K562 (cell line): ENCODE data around the gene KLK15. TPM values are rescaled to one million over a fixed set of nuclear protein-coding genes. Genes with fewer than 3 reads are reported as not detected.
A peak's percentile ranks its signal among the peaks of the same experiment; 100 is the strongest.

Source experiments
- BRD9 ChIP-seq: fragments of 450-650 bp; IDR thresholded peaks from 2 replicates; pipeline ENCODE4 v1.6.1; 2018; ENCODE audit warnings: low read depth; ENCODE audit not compliant: partially characterized antibody
- HOXB6 ChIP-seq: fragments of 250-450 bp; sonication (Bioruptor Pico); IDR thresholded peaks from 2 replicates; pipeline ENCODE4 v1.5.1; 2022; ENCODE audit warnings: mild to moderate bottlenecking, borderline replicate concordance
- MAZ ChIP-seq, 2 experiments: fragments of 450-650 bp in 1 of 2; sonication (generic) in 1 of 2; formaldehyde crosslinking; IDR thresholded peaks in 1 of 2; conservative IDR thresholded peaks in 1 of 2; 2 replicates each; pipeline versions ENCODE4 v1.4.0 to v1.5.0; 2020; ENCODE audit warnings: mild to moderate bottlenecking in 1 of 2, missing genetic modification reagents in 1 of 2
- NFE2L1 ChIP-seq: fragments of 450-650 bp; IDR thresholded peaks from 2 replicates; pipeline ENCODE4 v1.6.1; 2016; ENCODE audit warnings: missing genetic modification characterization, low read depth, mild to moderate bottlenecking, missing compliant biosample characterization, moderate library complexity, borderline replicate concordance
- SMARCB1 ChIP-seq: IDR thresholded peaks from 2 replicates; pipeline ENCODE4 v1.6.1; 2011; ENCODE audit warnings: improper control_type of control experiment, low read depth; ENCODE audit not compliant: insufficient read length
- SOX6 ChIP-seq: fragments of 450-650 bp; IDR thresholded peaks from 2 replicates; pipeline ENCODE4 v1.6.1; 2014; ENCODE audit warnings: mild to moderate bottlenecking
- ZBTB1 ChIP-seq: sonication (generic); formaldehyde crosslinking; IDR thresholded peaks from 2 replicates; pipeline ENCODE4 v1.8.1; 2023; ENCODE audit warnings: missing genetic modification reagents, low read depth, mild to moderate bottlenecking, borderline replicate concordance
- ZFP36 ChIP-seq: fragments of 150-350 bp; IDR thresholded peaks from 2 replicates; pipeline ENCODE4 v1.6.1; 2018; ENCODE audit warnings: low read length, low read depth; ENCODE audit not compliant: partially characterized antibody
- polyA plus RNA-seq, 8 experiments: library from polyadenylated mRNA; depleted of rRNA in 4 of 8; stranded (reverse) in 5 of 8; unstranded in 3 of 8; fragments of >200 nt; fragmentation: Nextera tagmentation in 2 of 8; fragmentation: Illumina TruSeq in 1 of 8; extraction: Ambion mirVana in 2 of 8; extraction: Trizol in 1 of 8; gene quantifications; 2 replicates each; pipeline versions ENCODE4 v1.2.1 to v1.2.3, GENCODE V29; 2011 to 2014; ENCODE audit warnings: inconsistent platforms in 1 of 8, missing spikeins in 1 of 8
- total RNA-seq, 7 experiments: library from RNA; depleted of rRNA in 6 of 7; stranded (reverse); fragments of >200 nt in 6 of 7; fragmentation: Illumina TruSeq in 2 of 7; extraction: Trizol in 2 of 7; gene quantifications; 2 replicates each; pipeline versions ENCODE4 v1.2.1 to v1.2.3, GENCODE V29; 2011 to 2021; ENCODE audit warnings: low replicate concordance in 1 of 7
- TF ChIP-seq, protein P1 (sequence below): fragments of 450-650 bp; IDR thresholded peaks from 2 replicates; pipeline ENCODE4 v1.6.1; 2016; ENCODE audit warnings: low read depth
- TF ChIP-seq, protein P2 (sequence below): sonication (generic); formaldehyde crosslinking; IDR thresholded peaks from 2 replicates; pipeline ENCODE4 v1.8.1; 2023; ENCODE audit warnings: mild to moderate bottlenecking, missing genetic modification reagents
- TF ChIP-seq, protein P3 (sequence below): fragments of 250-450 bp; sonication (Bioruptor Pico); IDR thresholded peaks from 2 replicates; pipeline ENCODE4 v1.8.0; 2022; ENCODE audit warnings: moderate library complexity, mild to moderate bottlenecking, inconsistent platforms
- TF ChIP-seq, protein P4 (sequence below), 3 experiments: IDR thresholded peaks in 2 of 3; conservative IDR thresholded peaks in 1 of 3; 2 replicates each; pipeline ENCODE4 v1.5.1; 2011 to 2012; ENCODE audit warnings: low read length in 3 of 3, mild to moderate bottlenecking in 3 of 3, control low read depth in 2 of 3, improper control_type of control experiment in 1 of 3, inconsistent platforms in 1 of 3, low read depth in 1 of 3, mixed read lengths in 1 of 3, moderate library complexity in 1 of 3; ENCODE audit not compliant: insufficient read depth in 2 of 3
- TF ChIP-seq, protein P5 (sequence below): fragments of 200-800 bp; sonication (Bioruptor generic); IDR thresholded peaks from 2 replicates; pipeline ENCODE4 v1.6.1; 2017; ENCODE audit warnings: missing genetic modification characterization, missing compliant biosample characterization

Gene KLK15
- total and polyA plus RNA-seq, 9 of the 15 experiments (the other 6 are each of a cell fraction or from before 2014, with no cell fraction given): not detected

DNA sequence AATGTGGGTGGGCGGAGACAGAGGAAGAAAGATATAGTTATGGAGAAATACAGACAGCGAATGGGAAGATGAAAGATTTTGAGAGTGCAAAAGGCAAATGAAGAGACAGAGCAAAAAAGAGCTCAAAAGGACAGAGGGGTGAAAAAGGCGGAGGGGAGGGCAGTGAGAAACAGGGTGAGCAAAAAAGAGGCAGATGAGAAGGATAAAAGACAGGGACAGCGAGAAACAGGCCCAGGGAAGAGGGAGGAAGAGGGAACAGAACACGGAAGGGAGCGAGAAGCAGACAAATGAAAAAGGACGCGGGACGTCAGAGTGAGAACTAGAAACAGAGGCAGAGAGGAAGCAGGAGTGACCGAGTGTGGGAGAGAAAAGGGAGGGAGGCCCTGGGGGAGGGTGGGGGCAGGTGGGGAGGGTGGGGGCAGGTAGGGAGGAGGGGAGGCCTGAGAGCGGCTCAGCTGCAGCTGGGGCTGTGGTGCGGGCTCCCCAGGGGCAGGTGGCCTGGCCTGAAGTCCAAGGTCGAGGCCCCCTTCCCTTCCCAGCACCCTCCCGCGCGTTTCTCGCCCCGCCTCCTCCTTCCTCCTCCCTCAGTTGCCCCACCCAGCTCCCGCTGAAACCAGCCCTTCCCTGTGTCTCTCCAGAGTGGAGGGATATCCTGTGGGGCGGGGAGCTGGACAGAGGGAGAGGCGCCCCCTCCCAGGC is 12.7 kb downstream of the KLK15 start (continued):
- TF ChIP-seq, protein P1, sequence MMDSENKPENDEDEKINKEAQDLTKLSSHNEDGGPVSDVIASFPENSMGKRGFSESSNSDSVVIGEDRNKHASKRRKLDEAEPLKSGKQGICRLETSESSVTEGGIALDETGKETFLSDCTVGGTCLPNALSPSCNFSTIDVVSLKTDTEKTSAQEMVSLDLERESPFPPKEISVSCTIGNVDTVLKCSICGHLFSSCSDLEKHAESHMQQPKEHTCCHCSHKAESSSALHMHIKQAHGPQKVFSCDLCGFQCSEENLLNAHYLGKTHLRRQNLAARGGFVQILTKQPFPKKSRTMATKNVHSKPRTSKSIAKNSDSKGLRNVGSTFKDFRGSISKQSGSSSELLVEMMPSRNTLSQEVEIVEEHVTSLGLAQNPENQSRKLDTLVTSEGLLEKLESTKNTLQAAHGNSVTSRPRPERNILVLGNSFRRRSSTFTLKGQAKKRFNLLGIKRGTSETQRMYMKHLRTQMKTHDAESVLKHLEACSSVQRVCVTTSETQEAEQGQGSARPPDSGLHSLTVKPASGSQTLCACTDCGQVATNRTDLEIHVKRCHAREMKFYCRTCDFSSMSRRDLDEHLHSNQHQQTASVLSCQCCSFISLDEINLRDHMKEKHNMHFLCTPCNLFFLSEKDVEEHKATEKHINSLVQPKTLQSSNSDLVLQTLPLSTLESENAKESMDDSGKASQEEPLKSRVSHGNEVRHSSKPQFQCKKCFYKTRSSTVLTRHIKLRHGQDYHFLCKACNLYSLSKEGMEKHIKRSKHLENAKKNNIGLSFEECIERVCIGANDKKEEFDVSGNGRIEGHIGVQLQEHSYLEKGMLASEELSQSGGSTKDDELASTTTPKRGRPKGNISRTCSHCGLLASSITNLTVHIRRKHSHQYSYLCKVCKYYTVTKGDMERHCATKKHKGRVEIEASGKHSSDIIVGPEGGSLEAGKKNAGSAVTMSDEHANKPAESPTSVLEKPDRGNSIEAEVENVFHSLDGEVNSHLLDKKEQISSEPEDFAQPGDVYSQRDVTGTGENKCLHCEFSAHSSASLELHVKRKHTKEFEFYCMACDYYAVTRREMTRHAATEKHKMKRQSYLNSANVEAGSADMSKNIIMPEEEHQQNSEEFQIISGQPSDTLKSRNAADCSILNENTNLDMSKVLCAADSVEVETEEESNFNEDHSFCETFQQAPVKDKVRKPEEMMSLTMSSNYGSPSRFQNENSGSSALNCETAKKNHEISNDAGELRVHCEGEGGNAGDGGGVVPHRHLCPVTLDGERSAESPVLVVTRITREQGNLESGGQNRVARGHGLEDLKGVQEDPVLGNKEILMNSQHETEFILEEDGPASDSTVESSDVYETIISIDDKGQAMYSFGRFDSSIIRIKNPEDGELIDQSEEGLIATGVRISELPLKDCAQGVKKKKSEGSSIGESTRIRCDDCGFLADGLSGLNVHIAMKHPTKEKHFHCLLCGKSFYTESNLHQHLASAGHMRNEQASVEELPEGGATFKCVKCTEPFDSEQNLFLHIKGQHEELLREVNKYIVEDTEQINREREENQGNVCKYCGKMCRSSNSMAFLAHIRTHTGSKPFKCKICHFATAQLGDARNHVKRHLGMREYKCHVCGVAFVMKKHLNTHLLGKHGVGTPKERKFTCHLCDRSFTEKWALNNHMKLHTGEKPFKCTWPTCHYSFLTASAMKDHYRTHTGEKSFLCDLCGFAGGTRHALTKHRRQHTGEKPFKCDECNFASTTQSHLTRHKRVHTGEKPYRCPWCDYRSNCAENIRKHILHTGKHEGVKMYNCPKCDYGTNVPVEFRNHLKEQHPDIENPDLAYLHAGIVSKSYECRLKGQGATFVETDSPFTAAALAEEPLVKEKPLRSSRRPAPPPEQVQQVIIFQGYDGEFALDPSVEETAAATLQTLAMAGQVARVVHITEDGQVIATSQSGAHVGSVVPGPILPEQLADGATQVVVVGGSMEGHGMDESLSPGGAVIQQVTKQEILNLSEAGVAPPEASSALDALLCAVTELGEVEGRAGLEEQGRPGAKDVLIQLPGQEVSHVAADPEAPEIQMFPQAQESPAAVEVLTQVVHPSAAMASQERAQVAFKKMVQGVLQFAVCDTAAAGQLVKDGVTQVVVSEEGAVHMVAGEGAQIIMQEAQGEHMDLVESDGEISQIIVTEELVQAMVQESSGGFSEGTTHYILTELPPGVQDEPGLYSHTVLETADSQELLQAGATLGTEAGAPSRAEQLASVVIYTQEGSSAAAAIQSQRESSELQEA: peak; percentile 60; the same call in 1 of the 2 replicates
- TF ChIP-seq, protein P2, sequence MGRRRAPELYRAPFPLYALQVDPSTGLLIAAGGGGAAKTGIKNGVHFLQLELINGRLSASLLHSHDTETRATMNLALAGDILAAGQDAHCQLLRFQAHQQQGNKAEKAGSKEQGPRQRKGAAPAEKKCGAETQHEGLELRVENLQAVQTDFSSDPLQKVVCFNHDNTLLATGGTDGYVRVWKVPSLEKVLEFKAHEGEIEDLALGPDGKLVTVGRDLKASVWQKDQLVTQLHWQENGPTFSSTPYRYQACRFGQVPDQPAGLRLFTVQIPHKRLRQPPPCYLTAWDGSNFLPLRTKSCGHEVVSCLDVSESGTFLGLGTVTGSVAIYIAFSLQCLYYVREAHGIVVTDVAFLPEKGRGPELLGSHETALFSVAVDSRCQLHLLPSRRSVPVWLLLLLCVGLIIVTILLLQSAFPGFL: no peak
- TF ChIP-seq, protein P3, sequence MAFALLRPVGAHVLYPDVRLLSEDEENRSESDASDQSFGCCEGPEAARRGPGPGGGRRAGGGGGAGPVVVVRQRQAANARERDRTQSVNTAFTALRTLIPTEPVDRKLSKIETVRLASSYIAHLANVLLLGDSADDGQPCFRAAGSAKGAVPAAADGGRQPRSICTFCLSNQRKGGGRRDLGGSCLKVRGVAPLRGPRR: no peak
- TF ChIP-seq NFE2L1 (tag) (no peak), ZFP36 (peak; percentile 40), BRD9 (peak; percentile 36), HOXB6 (no peak), SMARCB1 (no peak), MAZ (CRISPR knock-in tag; conservative IDR thresholded peaks at IDR 0.05 in 1 of 2, IDR thresholded peaks at IDR 0.05 in 1 of 2) (peak; percentile 62 to 93), SOX6 (no peak), ZBTB1 (CRISPR knock-in tag) (no peak)
- TF ChIP-seq, protein P4, sequence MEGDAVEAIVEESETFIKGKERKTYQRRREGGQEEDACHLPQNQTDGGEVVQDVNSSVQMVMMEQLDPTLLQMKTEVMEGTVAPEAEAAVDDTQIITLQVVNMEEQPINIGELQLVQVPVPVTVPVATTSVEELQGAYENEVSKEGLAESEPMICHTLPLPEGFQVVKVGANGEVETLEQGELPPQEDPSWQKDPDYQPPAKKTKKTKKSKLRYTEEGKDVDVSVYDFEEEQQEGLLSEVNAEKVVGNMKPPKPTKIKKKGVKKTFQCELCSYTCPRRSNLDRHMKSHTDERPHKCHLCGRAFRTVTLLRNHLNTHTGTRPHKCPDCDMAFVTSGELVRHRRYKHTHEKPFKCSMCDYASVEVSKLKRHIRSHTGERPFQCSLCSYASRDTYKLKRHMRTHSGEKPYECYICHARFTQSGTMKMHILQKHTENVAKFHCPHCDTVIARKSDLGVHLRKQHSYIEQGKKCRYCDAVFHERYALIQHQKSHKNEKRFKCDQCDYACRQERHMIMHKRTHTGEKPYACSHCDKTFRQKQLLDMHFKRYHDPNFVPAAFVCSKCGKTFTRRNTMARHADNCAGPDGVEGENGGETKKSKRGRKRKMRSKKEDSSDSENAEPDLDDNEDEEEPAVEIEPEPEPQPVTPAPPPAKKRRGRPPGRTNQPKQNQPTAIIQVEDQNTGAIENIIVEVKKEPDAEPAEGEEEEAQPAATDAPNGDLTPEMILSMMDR (IDR thresholded peaks at IDR 0.05 in 2 of 3, conservative IDR thresholded peaks at IDR 0.05 in 1 of 3; ENCODE audit: insufficient read depth in 2 of 3, low read depth in 1 of 3, low read length in 3 of 3): no peak
- TF ChIP-seq, protein P5, sequence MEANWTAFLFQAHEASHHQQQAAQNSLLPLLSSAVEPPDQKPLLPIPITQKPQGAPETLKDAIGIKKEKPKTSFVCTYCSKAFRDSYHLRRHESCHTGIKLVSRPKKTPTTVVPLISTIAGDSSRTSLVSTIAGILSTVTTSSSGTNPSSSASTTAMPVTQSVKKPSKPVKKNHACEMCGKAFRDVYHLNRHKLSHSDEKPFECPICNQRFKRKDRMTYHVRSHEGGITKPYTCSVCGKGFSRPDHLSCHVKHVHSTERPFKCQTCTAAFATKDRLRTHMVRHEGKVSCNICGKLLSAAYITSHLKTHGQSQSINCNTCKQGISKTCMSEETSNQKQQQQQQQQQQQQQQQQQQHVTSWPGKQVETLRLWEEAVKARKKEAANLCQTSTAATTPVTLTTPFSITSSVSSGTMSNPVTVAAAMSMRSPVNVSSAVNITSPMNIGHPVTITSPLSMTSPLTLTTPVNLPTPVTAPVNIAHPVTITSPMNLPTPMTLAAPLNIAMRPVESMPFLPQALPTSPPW: peak; percentile 88
